ENCODE measurements around the gene TCN1.
"Not testable (repeated sequence)": the region's sequence is repeated elsewhere in the genome, so short reads cannot be mapped to it uniquely, and the experiment has no call there.

Gene TCN1

GRCh38 chr11:59866397-59866796 is at the start of gene TCN1:
TSS of gene TCN1 (minus strand) at chr11:59866487. CDS start at chr11:59866470, 17 bp downstream.
- DNase-seq = no peak

- DNase-seq = not testable (repeated sequence)
These were observed 37.3 kb upstream of the TCN1 start for GRCh38 chr11:59903569-59903968.

GRCh38 chr11:59901306-59901705 is 35.0 kb upstream of the TCN1 start:
- no peak for DNase-seq

- DNase-seq = no peak
These were observed 34.3 kb upstream of the TCN1 start for GRCh38 chr11:59900366-59901126.

- no peak for DNase-seq
These were observed 33.2 kb upstream of the TCN1 start for GRCh38 chr11:59899532-59899931.

- DNase-seq = no peak
These were observed 32.4 kb upstream of the TCN1 start for GRCh38 chr11:59898650-59899049.

- no peak for DNase-seq
These were observed 31.8 kb upstream of the TCN1 start for GRCh38 chr11:59898046-59898445.

- no peak for DNase-seq
These were observed 28.3 kb upstream of the TCN1 start for GRCh38 chr11:59894616-59895015.

GRCh38 chr11:59891781-59892181 is 25.5 kb upstream of the TCN1 start:
- DNase-seq = no peak

GRCh38 chr11:59887156-59887555 is 20.9 kb upstream of the TCN1 start:
- DNase-seq = not testable (repeated sequence)

GRCh38 chr11:59883597-59883996 is 17.3 kb upstream of the TCN1 start:
- DNase-seq = no peak

GRCh38 chr11:59879567-59879966 is 13.3 kb upstream of the TCN1 start:
- no peak for DNase-seq

GRCh38 chr11:59878575-59878974 is 12.3 kb upstream of the TCN1 start, which contains the start of gene OOSP3:
TSS of gene OOSP3 (plus strand) at chr11:59878782. CDS start at chr11:59878809, 27 bp downstream.
- no peak for DNase-seq

GRCh38 chr11:59877784-59878183 is 11.5 kb upstream of the TCN1 start:
- DNase-seq = no peak

- no peak for DNase-seq
These were observed 11.0 kb upstream of the TCN1 start for GRCh38 chr11:59877325-59877724.

GRCh38 chr11:59875856-59876519 is 9.7 kb upstream of the TCN1 start:
- DNase-seq = no peak

GRCh38 chr11:59872076-59872475 is 5.8 kb upstream of the TCN1 start:
- no peak for DNase-seq

- DNase-seq = no peak
These were observed 1.7 kb upstream of the TCN1 start for GRCh38 chr11:59867946-59868345.

- no peak for DNase-seq
These were observed 549 bp upstream of the TCN1 start for GRCh38 chr11:59866836-59867235.

GRCh38 chr11:59865031-59865430 is 1.3 kb downstream of the TCN1 start:
- DNase-seq = no peak

- DNase-seq = no peak
These were observed 4.0 kb downstream of the TCN1 start for GRCh38 chr11:59862252-59862651.

- no peak for DNase-seq
These were observed 6.6 kb downstream of the TCN1 start for GRCh38 chr11:59859673-59860072.

GRCh38 chr11:59857439-59858434 is 8.6 kb downstream of the TCN1 start:
- no peak for DNase-seq

All from stimulated activated CD8-positive, alpha-beta memory T cell treated with anti-CD3 and anti-CD28 coated beads, Interleukin-4, amount 100 ng/mL, for 48 hours (primary cell).